IPS-NIHi7 (cell line): Measurements from ENCODE around the gene DNAJC4.

Source experiments
- DNase-seq: peaks from one replicate; pipeline ENCODE4 v3.0.0; 2012; ENCODE audit warnings: mixed read lengths; ENCODE audit errors: extremely low spot score

The DNAJC4 gene

DNA sequence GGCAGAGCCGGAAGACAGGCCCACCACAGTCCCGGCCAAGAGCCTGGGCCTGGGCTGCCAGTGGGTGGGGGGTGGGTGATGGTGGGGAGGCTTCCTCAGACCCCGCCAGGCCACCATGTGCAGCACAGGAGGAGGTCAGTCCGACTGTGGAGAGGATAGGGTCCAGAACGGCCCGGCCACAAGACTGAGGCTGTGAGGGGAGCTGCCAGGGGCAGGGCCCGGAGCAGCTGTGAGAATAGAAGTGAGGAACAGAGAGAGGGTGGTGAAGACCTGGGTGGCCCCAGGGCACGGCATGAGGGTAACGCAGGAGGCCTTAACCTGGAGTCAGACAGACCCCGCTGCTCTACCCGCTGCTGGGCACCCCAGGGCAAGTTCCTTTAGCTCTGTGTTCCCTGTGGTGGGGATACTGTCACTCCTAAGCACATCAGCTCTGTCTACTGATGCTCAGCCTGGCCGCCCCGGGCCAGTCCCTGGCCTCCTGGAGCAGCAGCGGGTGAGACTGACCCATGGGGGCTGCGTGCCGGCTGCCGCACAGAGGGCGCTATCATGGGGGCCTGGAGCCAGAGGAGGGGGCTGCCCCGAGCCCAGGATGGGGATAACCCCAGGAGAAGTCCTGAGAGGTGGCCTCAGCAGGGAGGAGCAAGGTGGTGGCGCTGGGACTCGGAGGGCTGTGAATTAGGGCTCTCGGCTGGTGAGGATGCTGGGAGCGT lies 22.1 kb upstream of the DNAJC4 start:
- no peak for DNase-seq

DNA sequence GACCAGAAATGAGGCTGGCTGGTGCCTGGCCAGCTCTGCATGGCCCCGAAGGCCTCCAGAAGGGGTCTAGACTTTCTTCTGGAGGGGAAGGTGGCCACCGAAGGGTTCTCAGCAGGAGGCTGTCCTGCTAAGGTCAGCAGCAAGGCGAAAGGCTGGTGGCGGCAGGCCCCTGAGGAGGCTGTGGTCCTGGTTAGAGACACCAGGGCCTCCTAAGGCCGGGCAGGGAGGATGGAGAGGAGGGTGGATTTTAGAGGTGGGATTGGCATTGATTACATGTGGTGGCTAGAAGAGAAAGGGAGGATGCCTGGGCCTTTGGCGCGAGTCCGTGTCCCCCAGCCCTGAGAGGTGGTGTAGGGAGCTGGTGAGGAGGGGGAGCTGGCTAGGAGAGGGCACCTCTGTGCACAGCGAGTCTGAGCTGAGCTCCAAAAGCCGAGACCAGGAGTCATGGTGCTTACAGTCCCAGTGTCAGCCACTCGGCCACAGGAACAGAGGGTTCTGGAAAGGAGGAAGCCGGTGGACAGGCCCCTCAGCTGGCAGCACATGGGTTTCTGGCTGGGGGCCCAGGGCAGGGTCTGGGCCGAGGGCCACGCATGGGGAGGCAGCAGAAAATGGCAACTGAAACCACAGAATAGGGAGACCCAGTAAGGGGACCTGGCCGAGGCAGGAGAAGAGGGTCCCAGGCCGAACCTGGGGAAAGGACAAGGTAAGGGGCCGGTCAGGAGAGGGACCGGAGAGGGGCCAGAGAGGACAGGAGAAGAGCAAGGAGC lies 21.4 kb upstream of the DNAJC4 start:
- DNase-seq = no peak

DNA sequence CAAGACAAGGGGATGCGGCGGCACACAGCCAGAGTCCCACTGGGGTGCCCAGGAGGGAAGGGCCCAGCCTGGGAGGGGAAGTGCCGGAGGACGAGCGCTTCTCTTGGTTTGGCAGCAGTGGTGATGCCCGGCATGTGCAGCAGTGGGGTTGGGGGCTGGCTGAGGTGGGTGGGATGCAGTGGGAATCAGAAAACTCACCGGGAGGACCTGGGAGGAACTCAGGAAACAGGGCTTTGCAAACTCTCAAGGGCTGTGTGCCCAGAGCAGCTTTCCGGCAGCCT lies 20.8 kb upstream of the DNAJC4 start:
- no peak for DNase-seq

DNA sequence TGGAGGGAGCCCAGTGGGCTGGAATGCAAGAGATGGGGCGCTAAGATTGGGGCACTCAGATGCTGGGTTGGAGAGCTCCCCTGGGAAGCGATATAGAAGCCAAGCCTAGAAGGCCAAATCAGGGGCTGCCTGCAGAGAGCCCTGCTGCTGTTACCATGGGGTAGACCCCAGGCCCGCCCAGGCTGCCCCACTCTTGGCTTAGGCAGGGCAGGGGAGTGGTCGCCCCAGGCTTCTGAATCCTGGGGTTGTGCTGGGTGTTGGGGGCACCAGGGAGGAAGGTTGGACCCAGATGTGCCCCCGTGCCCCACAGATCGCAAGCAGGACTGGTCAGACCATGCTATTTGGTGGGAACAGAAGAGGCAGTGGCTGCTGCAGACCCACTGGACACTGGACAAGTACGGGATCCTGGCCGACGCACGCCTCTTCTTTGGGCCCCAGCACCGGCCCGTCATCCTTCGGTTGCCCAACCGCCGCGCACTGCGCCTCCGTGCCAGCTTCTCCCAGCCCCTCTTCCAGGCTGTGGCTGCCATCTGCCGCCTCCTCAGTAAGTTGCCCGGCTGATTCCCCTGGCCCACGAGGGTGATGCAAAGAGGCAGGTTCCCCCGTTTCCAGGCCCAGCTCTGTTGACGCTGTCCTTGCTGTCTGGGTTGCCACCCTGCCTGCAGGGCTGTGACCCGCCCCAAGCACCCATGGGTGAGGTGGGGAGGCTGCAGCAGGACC lies 19.9 kb upstream of the DNAJC4 start:
- DNase-seq = no peak

DNA sequence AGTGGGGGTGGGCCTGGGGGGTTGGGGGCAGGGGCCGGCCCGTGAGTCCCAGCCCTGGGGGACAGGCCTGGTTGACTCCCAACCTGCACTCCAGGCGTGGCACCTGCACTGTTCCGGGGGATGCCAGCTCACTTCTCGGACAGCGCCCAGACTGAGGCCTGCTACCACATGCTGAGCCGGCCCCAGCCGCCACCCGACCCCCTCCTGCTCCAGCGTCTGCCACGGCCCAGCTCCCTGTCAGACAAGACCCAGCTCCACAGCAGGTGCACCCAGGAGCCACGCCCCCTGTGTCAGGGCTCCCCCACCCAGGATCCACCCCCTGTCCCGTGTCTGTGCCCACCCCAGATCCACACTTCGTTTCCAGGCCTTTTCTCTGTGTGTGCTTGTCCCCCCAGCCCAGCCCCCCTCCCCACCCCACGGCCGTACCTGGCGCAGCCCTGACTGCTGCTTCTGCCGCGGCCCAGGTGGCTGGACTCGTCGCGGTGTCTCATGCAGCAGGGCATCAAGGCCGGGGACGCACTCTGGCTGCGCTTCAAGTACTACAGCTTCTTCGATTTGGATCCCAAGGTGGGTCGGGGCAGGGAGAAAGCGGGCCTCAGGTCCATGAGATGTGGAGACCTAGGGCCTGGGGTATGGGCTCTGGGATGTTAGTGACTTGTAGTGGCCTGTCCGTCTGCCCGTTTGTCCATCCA lies 19.0 kb upstream of the DNAJC4 start:
- no peak for DNase-seq

DNA sequence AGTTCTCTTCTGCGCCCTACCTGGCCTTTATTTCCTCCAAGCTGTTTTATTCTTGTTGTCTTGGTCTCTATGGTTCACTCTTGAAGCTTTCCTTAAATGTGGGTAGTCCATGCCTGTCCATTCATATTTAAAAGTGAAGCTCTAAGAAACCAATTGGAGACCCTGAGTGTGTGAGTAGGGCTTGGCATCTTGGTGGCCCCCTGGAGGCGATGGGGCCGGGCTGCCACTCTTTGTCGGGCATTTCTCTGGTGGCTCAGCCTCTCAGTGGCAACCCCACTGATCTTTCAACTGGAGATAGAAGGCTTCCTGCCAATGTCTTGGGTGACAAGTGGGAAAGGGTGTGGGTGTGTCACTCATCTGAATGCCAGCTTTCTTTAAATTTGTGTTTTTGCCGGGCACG lies 13.5 kb upstream of the DNAJC4 start:
- DNase-seq = no peak

DNA sequence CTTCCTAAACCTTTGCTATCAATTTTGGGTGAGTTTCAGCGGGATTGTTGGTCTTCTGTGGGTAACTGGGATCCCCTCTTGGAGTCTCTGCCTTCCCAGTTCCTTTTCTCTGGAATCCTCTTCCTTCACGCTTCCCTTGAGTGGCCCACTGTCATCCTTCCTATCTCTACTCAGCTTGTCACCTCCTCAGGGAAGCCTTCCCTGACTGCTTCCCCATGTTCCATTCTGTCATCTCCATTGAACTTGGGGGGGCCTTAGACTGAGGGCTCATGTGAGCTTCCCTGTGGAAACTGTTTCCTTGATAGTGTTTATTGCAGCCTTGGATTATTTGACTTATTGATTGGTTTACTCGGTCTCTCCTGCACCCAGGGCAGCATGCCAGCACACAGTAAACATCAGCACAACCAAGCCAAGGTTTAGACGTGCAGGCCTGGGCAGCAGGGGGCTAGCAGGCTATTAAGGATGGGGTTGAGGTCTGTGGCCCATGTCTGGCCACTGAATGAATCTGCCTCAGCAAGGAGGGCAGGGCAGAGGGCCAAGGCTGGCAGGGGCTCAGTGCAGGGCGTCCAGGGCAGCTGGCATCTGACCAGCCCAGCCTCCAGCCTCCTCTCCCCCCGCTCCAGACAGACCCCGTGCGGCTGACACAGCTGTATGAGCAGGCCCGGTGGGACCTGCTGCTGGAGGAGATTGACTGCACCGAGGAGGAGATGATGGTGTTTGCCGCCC lies 11.6 kb upstream of the DNAJC4 start:
- no peak for DNase-seq

DNA sequence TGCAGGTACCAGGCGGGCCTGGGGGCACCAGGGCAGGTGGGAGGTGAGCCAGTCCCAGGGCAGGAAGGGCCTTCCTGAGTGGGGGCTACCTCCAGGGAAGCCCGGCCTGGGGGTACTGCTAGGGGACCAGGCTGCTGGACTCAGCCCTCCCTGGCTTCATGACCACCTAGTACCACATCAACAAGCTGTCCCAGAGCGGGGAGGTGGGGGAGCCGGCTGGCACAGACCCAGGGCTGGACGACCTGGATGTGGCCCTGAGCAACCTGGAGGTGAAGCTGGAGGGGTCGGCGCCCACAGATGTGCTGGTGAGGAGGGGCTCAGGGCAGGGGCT lies 11.0 kb upstream of the DNAJC4 start:
- DNase-seq = no peak

DNA sequence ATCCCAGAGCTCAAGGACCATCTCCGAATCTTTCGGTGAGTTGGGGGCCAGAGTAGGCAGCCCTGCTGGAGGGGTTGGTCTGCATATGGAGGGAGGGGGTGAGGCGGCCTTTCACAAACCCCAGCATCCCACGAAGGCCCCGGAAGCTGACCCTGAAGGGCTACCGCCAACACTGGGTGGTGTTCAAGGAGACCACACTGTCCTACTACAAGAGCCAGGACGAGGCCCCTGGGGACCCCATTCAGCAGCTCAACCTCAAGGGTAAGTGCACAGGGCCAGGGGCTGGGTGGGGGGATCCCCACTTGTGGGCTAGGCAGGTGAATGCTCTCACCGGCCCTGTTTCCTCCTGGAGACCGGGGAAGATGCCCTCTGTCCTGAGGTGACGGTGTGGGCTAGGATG lies 10.6 kb upstream of the DNAJC4 start:
- DNase-seq = no peak

DNA sequence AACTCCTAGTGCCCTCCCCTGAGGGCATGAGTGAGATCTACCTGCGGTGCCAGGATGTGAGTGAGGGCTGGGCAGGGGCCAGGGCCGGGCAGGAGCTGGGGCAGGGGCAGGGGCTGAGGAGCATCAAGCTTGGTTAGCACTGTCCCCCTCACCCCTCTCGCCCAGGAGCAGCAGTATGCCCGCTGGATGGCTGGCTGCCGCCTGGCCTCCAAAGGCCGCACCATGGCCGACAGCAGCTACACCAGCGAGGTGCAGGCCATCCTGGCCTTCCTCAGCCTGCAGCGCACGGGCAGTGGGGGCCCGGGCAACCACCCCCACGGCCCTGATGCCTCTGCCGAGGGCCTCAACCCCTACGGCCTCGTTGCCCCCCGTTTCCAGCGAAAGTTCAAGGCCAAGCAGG lies 10.1 kb upstream of the DNAJC4 start:
- no peak for DNase-seq

DNA sequence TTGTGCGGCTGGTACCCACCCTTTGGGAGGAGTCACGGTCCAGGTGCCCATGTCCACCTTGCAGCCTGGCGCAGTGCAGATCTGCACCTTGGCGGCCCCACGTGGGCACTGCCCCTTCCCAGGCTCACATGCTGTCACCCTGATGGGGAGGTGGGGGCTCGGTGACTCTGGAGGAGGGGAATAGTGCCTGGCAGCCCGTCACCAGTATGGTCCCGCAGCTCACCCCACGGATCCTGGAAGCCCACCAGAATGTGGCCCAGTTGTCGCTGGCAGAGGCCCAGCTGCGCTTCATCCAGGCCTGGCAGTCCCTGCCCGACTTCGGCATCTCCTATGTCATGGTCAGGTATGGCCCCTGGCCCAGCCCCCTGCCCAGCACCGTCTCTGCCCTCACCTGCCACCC lies 9.6 kb upstream of the DNAJC4 start:
- no peak for DNase-seq

DNA sequence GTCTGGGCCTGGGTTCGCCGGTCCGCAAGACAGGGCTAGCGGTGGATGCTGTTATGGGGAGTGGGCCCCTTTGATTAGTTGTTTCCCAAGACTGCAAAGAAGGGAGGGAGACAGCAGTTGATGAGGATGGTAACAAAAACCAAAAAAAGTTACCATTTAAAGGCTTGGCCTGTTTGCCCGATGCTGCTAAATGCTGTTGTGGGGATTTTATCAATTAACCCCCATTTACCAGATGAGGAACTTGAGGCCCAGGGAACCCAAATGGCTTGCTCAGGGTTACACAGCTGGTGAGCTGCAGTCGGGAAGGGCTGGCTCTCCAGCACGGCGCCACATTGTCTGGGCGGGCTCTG lies 7.7 kb upstream of the DNAJC4 start:
- DNase-seq = no peak

DNA sequence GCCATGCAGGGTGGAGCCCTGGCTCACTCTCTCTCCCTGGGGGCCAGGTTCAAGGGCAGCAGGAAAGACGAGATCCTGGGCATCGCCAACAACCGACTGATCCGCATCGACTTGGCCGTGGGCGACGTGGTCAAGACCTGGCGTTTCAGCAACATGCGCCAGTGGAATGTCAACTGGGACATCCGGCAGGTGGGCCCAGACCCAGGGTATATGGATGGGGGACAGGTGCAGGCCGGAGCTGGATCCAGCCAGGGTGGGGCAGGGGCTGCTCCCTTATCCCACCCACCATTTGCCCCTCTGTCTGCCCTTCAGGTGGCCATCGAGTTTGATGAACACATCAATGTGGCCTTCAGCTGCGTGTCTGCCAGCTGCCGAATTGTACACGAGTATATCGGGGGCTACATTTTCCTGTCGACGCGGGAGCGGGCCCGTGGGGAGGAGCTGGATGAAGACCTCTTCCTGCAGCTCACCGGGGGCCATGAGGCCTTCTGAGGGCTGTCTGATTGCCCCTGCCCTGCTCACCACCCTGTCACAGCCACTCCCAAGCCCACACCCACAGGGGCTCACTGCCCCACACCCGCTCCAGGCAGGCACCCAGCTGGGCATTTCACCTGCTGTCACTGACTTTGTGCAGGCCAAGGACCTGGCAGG lies 7.2 kb upstream of the DNAJC4 start:
- DNase-seq = no peak

DNA sequence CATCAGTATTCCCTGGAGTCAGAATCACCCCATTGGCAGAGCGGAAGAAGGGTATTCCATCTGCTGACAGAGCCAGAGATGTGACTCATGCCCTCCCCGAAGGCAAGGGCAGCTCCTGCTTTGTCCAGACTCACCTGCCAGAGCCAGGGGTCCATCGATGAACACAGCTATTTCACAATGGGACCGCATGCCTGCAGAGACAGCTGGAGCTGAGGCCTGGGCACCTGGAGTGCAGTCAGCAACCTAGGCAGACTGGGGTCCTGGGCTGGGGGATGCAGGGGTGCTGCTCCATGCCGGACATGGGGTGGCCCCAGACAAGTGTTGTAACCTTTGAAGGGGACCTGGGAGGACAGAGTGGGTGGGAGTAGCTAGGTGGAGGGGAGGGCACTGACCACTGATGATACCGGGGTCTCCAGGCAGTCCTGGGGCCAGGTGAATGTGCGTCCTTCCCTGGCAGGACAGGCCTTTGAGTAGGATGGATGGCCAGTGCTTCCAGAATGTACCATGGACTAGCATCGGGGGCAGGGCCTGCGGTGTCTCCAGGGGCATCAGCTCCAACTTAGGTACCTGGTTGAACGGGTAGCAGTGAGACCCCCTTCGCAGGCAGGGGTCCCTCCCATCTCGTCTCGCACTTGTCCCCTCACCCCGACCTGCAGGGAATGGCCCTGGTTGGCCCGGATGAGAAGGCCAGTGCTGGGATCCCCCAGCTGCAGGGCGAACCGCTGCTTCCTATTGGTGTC lies 6.0 kb upstream of the DNAJC4 start:
- no peak for DNase-seq

DNA sequence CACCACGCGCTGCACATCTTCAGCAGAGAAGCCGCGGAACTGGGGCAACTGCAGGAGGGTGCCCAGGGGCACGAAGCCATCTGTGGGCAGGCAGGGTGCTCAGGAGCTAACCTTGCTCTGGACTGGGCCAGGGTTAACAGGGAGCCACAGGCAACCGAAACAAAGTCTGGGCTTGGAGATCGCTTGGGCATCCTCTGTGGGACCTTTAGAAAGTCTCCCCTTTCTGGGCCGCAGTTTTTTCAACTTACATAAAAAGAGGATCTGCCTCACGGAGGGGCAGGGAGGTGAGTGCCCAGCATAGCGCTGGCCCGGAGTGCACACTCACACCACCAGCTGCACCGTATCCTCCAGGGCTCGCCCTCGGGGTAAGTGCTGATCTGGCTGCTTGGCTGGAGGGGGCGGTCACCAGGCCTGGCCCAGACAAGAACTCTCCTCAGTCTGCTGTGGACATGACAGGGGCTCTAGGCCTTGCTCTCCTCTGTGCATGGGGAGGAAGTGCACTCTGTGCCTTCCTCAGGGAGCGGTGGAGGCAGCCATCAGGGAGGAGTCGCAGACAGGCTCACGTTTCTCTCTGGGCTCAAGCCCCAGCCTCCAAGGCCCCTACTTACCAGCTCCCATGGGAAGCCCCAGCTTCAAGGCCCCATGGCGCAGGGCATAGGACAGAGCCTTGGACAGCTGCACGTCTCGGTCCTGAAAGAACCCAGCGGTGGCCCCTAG lies 5.3 kb upstream of the DNAJC4 start:
- DNase-seq = no peak

DNA sequence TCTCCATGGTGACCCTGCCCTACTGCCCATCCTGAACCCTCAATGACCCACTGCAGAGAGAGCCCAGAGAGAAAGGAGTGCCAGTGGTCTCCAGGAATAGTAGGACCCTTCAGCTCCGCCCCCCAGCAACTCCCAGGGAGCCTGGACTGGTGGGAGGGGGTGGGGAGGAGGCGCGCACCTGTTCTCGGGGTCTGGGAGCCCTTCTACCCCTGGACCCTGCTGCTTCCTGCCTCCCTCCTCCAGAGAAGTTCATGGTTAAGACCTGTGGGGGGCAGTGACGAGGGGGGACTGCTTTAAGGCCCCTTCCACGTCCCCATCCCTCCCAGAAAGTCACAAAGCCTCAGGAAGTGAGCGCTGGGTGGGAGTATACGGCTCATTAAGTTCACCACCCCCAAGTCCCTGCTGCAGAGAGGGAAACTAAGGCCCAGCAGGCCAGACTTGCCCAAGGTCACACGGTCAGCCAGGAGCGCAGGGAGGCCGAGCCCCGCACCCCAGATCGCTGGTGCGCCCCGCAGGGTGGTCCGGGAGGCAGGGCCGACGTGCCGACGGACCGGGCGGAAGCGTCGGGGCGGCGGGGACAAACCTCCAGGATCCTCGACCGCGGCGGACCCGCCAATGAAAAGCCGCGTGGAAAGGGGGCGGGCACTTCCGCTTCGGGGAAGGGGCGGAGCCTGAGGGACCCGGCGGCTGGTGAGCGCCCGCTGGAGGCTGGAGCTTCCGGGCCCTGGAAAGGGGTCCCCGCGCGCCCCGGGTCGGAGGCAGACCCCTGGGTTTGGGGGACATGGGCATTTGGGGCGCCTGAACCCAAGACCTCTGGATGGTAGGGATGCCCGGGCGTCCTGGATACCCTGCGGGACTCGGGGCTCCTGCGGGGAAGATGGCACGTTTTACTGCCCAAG lies 4.5 kb upstream of the DNAJC4 start, which contains the start of the genes NUDT22 and TRPT1:
Gene NUDT22, plus strand, starts transcription at position 667 of the 899 bp plus-strand sequence. CDS start 379 bp downstream, outside the sequence.
Gene TRPT1, minus strand, starts transcription at position 579 of the 899 bp plus-strand sequence. Its CDS starts 326 bp downstream, at position 253.
- DNase-seq = peak; percentile 94

DNA sequence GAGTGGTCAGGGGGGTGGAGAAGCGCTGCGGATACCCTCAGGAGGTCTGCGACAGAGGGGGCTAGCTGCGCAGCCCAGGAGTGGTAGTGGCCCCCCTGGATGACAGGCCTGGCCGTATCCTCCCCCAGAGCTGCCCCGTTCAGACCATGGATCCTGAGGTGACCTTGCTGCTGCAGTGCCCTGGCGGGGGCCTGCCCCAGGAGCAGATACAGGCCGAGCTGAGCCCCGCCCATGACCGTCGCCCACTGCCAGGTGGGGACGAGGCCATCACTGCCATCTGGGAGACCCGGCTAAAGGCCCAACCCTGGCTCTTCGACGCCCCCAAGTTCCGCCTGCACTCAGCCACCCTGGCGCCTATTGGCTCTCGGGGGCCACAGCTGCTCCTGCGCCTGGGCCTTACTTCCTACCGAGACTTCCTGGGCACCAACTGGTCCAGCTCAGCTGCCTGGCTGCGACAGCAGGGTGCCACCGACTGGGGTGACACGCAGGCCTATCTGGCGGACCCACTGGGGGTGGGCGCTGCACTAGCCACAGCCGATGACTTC lies 3.8 kb upstream of the DNAJC4 start:
- no peak for DNase-seq

DNA sequence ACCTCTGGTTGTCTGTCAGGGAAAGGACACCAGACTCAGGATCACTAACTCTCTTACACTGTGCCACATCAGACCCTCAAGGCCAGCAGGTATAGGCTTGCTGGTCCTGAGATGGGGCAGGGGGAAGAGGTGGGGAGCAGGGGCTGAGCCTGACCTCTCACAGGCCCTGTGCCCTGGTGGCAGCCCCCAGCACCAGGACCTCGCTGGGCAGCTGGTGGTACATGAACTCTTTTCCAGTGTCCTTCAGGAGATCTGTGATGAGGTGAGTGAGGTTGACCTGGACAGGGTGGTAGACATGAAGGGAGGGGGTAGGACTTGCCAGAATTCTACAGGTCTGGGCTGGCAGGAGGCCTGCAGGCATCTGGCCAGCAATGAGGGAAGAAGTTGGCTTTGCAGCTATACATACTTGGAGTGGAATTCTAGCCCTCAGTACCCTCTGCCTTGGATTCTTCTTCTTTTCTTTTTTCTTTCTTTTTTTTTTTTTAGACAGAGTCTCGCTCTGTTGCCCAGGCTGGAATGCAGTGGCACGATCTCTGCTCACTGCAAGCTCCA lies 2.9 kb upstream of the DNAJC4 start:
- no peak for DNase-seq
